PFSK-1 (cell line): Measurements from ENCODE around the gene LRRC23.

Experiments
- FOXP2 ChIP-seq: optimal IDR thresholded peaks from 2 replicates; pipeline ENCODE3; 2011; ENCODE audit warnings: borderline replicate concordance, control low read depth, inconsistent platforms; ENCODE audit not compliant: insufficient read depth; ENCODE audit errors: extremely low read length, extremely low read depth
- POLR2AphosphoS5 ChIP-seq: IDR thresholded peaks from 2 replicates; pipeline ENCODE4 v1.6.1; 2012; ENCODE audit warnings: low read depth, mild to moderate bottlenecking, control low read depth, low read length, moderate library complexity
- SIN3A ChIP-seq: IDR thresholded peaks from 2 replicates; pipeline ENCODE4 v1.6.1; 2012; ENCODE audit warnings: mild to moderate bottlenecking, low read length, moderate library complexity, borderline replicate concordance; ENCODE audit not compliant: insufficient read depth
- TAF1 ChIP-seq: IDR thresholded peaks from 2 replicates; pipeline ENCODE4 v1.6.1; 2012; ENCODE audit warnings: low read length, control low read depth, borderline replicate concordance; ENCODE audit not compliant: insufficient read depth
- TF ChIP-seq, protein P1 (sequence below), 2 experiments: IDR thresholded peaks; 2 replicates each; pipeline versions ENCODE4 v1.6.1 to v1.8.0; 2011 to 2012; ENCODE audit warnings: low read depth in 2 of 2, low read length in 2 of 2, control low read depth in 1 of 2, inconsistent platforms in 1 of 2, mild to moderate bottlenecking in 1 of 2, moderate library complexity in 1 of 2; ENCODE audit not compliant: insufficient read depth in 1 of 2

DNA sequence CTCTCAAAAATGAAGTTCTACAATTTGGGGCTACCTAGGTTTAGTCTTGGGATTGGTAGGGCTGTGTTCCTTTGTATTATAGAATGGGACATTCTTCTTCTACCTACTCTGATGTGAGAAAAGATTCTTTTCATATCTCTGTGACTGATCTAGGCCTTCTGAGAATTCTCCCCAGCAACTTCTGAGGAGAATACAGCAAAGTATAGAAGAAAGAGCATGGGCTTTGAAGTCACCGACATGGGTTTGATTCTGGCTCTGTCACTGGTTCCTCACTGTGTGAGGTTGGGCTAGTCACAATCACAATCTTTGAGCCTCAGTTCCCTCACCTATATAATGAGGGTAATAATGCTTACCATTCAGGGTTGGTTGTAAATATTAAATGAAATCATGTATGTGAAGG, 28.1 kb downstream of the LRRC23 start:
- TF ChIP-seq POLR2AphosphoS5, result no peak
- no peak for TF ChIP-seq FOXP2
- TF ChIP-seq, protein P1, sequence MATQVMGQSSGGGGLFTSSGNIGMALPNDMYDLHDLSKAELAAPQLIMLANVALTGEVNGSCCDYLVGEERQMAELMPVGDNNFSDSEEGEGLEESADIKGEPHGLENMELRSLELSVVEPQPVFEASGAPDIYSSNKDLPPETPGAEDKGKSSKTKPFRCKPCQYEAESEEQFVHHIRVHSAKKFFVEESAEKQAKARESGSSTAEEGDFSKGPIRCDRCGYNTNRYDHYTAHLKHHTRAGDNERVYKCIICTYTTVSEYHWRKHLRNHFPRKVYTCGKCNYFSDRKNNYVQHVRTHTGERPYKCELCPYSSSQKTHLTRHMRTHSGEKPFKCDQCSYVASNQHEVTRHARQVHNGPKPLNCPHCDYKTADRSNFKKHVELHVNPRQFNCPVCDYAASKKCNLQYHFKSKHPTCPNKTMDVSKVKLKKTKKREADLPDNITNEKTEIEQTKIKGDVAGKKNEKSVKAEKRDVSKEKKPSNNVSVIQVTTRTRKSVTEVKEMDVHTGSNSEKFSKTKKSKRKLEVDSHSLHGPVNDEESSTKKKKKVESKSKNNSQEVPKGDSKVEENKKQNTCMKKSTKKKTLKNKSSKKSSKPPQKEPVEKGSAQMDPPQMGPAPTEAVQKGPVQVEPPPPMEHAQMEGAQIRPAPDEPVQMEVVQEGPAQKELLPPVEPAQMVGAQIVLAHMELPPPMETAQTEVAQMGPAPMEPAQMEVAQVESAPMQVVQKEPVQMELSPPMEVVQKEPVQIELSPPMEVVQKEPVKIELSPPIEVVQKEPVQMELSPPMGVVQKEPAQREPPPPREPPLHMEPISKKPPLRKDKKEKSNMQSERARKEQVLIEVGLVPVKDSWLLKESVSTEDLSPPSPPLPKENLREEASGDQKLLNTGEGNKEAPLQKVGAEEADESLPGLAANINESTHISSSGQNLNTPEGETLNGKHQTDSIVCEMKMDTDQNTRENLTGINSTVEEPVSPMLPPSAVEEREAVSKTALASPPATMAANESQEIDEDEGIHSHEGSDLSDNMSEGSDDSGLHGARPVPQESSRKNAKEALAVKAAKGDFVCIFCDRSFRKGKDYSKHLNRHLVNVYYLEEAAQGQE (IDR thresholded peaks at IDR 0.05; ENCODE audit: insufficient read depth in 1 of 2, low read depth in 2 of 2, low read length in 2 of 2), result no peak
- TF ChIP-seq SIN3A, result no peak
- TF ChIP-seq TAF1, result no peak
